ENCODE measurements around the gene RABGAP1L. TPM values are rescaled to one million over a fixed set of nuclear protein-coding genes. Genes with fewer than 3 reads are reported as not detected.
A peak's percentile ranks its signal among the peaks of the same experiment; 100 is the strongest.
"Not testable (repeated sequence)": the region's sequence is repeated elsewhere in the genome, so short reads cannot be mapped to it uniquely, and the experiment has no call there.

RABGAP1L gene
- total RNA-seq, 1 experiment from 2014 or later, result 14.0 TPM

GRCh38 chr1:174870319-174870718 is 711.0 kb downstream of the RABGAP1L start:
- DNase-seq (ENCODE audit: low read depth), result no peak

GRCh38 chr1:174871886-174872285 is 712.6 kb downstream of the RABGAP1L start:
- no peak for DNase-seq (ENCODE audit: low read depth)

- peak; percentile 9 for DNase-seq (ENCODE audit: low read depth)
These were observed 713.3 kb downstream of the RABGAP1L start for GRCh38 chr1:174872615-174873058.

GRCh38 chr1:174874331-174875053 is 715.2 kb downstream of the RABGAP1L start:
- DNase-seq (ENCODE audit: low read depth), result no peak

GRCh38 chr1:174875306-174875705 is 716.0 kb downstream of the RABGAP1L start:
- DNase-seq (ENCODE audit: low read depth), result no peak

GRCh38 chr1:174877208-174877673 is 717.9 kb downstream of the RABGAP1L start:
- peak; percentile 23 for DNase-seq (ENCODE audit: low read depth)

- DNase-seq (ENCODE audit: low read depth), result no peak
These were observed 720.9 kb downstream of the RABGAP1L start for GRCh38 chr1:174880171-174880570.

- DNase-seq (ENCODE audit: low read depth), result peak; percentile 52
These were observed 724.1 kb downstream of the RABGAP1L start for GRCh38 chr1:174883409-174883808.

- no peak for DNase-seq (ENCODE audit: low read depth)
These were observed 724.7 kb downstream of the RABGAP1L start for GRCh38 chr1:174884038-174884437.

GRCh38 chr1:174884566-174884965 is 725.2 kb downstream of the RABGAP1L start:
- no peak for DNase-seq (ENCODE audit: low read depth)

- DNase-seq (ENCODE audit: low read depth), result no peak
These were observed 730.7 kb downstream of the RABGAP1L start for GRCh38 chr1:174890024-174890423.

GRCh38 chr1:174892016-174892415 is 732.7 kb downstream of the RABGAP1L start:
- DNase-seq (ENCODE audit: low read depth), result no peak

GRCh38 chr1:174894117-174894762 is 734.9 kb downstream of the RABGAP1L start:
- no peak for DNase-seq (ENCODE audit: low read depth)

GRCh38 chr1:174895610-174896009 is 736.3 kb downstream of the RABGAP1L start:
- not testable (repeated sequence) for DNase-seq (ENCODE audit: low read depth)

- DNase-seq (ENCODE audit: low read depth), result no peak
These were observed 738.9 kb downstream of the RABGAP1L start for GRCh38 chr1:174898102-174898797.

GRCh38 chr1:174900317-174900716 is 741.0 kb downstream of the RABGAP1L start:
- no peak for DNase-seq (ENCODE audit: low read depth)

- no peak for DNase-seq (ENCODE audit: low read depth)
These were observed 743.3 kb downstream of the RABGAP1L start for GRCh38 chr1:174902531-174903099.

- DNase-seq (ENCODE audit: low read depth), result no peak
These were observed 752.3 kb downstream of the RABGAP1L start for GRCh38 chr1:174911606-174912005.

- no peak for DNase-seq (ENCODE audit: low read depth)
These were observed 752.9 kb downstream of the RABGAP1L start for GRCh38 chr1:174912264-174912663.

GRCh38 chr1:174913225-174913903 is 754.0 kb downstream of the RABGAP1L start:
- DNase-seq (ENCODE audit: low read depth), result no peak

GRCh38 chr1:174914991-174915390 is 755.7 kb downstream of the RABGAP1L start:
- no peak for DNase-seq (ENCODE audit: low read depth)

Data from LHCN-M2 (cell line).